ENCODE measurements around the gene NRXN3.

Gene NRXN3

DNA sequence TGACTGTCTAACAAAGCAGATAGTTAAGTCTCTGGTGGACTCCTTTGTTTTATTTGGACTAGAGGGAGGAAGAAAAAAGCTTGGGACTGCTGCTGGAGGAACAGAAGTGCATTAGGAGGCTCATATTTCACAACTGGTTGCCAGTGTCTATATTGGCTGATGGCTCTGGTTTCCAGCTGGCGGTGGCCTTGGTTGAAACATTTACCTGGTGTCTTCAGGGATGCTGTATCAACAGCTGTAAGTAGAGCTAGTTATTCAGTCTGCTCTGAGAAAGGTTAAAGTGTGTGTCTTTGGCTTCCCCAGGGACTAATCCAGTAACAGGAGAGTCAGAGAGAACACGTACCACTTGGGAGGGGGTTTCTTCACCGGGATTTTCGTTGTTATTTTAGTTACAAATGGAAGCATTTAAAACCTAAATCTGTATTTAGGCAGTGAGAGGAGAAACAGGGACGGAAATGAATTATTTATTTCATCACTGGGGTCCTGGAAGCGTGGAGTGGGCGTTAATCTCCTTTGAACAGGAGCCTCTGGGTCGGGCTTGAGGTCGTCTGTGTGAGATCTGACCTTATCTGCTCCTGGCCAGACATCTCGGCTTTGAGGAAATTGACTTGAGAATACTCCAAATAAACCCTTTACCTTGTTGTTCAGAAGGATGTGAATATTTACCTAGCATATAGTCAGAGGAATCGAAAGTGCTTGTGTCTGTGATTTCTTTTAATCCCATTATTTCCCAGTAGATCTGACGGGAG, 149.9 kb downstream of the NRXN3 start:
- DNase-seq (ENCODE audit: low read depth) = no peak

DNA sequence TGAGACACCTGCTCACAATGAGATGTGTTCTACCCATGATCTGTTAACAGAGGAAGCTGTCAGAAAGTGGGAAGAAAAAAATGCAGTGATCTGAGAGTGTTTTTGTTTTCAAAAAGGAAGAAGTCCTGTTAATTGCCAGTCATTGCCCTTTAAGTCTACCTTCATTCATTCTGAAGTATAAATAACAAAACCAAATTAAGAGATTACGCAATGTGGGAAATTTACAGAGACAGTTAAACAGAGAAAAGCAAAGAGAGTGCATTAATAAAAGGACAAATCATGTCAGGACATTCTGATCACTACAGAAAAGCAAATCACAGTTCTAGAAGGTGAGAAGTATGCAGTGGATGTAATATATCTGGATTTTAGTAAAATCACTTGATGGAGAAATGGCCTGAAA, 154.2 kb downstream of the NRXN3 start:
- DNase-seq (ENCODE audit: low read depth) = no peak

DNA sequence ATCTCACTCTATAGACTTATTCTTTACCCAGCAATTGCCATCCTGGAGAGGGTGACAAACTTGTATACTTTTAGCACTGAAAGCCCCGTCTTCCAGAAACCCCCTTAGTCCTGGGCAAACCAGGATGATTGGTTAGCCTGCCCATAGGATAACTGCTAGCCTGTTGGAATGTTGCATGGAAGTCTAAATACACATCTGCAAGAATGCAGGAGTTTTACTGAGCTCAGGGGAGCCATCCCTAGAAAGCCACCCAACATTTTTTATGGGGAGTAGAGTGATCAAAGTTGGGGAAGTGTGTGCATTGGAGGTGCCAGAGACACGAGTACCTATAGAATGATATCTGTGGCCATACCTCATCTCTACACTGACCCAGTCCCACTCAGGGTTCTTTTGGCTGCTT, 155.7 kb downstream of the NRXN3 start:
- DNase-seq (ENCODE audit: low read depth) = no peak

- DNase-seq (ENCODE audit: low read depth) = no peak
Observed at GRCh38 chr14:78327426-78328221, 157.5 kb downstream of the NRXN3 start.

DNA sequence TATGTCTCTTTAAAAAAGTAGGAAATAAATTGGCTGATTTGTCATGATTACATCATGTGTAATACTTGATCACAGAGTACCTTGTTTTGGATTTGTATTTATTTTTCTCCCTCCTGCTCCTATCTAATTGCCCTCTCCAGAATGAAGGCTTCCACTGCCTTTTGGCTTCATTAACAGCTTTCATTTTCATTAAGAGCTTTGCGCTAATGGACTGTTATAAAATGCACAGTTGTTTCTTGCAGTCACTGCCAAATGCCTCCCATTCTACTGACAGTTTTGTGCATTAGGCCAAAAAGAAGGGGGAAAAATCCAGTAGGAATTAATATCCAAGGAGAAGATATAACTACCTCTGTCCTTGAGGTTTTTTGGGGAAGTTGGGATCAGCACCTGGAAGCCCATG, 159.2 kb downstream of the NRXN3 start:
- DNase-seq (ENCODE audit: low read depth) = no peak

DNA sequence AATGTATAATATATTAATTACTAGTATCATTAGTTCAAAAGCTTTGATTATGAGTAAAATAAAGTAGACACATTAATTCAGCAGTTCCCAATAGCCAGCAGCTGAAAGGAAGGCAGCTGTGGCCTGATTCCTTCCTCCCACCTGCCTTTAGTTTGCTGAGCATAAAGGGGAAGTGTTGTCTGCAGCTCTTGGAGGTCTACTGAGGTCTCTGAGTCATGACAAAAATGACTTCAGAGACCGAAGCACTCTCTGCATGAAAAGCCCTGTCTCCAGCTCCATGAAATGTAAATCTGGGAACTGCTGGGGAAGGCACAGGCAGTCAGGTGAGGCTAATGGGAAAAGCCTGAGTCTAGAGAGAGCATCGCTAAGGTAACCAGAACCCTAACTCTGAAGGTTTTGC, 165.4 kb downstream of the NRXN3 start:
- DNase-seq (ENCODE audit: low read depth) = no peak

- DNase-seq (ENCODE audit: low read depth) = no peak
Observed at GRCh38 chr14:78340250-78340649, 170.1 kb downstream of the NRXN3 start.

DNA sequence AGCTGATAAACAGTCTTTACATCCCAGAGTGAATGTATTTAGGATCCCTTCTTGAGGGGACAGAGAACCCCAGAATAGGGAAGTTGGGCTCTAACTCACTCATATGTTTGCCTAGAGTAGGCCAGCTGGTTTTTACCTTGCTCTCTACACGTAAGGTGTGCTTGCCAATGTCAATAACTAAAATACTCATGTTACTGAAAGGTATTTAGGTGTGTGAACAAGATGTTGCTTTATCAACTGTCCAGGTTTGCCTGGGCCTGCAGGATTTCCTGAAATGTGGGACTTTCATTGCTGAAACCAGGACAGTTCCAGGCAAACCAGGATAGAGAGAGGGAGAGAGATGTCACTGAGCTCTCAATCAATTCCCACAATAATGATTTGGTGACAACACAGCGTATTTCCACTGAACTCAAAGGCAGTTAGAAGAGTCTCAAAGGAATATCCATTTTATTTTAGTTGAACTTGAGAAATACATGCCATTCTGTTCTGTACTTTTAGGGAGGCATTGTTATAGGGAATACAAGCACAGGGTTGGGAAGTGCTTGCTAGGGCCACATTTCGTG, 171.7 kb downstream of the NRXN3 start:
- DNase-seq (ENCODE audit: low read depth) = no peak

DNA sequence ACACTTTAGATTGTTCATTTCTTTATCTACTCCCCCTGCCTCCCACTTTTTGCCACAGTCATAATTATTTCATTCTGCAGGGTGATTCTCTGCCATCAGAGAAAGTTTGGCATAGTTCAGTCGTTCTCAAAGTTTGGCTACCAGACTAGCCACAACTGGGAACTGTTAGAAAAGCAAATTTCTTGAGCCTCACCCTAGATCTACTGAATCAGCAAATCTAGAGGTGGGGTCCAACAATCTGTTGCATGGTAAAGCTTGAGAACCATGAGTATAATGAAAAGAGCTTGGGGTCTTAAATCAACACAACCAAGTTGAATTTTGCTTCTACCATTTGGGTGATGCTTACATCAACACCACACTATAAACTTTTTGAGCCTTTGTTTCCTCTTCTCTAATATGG, 172.7 kb downstream of the NRXN3 start:
- DNase-seq (ENCODE audit: low read depth) = no peak

- DNase-seq (ENCODE audit: low read depth) = no peak
Observed at GRCh38 chr14:78344290-78344689, 174.1 kb downstream of the NRXN3 start.

DNA sequence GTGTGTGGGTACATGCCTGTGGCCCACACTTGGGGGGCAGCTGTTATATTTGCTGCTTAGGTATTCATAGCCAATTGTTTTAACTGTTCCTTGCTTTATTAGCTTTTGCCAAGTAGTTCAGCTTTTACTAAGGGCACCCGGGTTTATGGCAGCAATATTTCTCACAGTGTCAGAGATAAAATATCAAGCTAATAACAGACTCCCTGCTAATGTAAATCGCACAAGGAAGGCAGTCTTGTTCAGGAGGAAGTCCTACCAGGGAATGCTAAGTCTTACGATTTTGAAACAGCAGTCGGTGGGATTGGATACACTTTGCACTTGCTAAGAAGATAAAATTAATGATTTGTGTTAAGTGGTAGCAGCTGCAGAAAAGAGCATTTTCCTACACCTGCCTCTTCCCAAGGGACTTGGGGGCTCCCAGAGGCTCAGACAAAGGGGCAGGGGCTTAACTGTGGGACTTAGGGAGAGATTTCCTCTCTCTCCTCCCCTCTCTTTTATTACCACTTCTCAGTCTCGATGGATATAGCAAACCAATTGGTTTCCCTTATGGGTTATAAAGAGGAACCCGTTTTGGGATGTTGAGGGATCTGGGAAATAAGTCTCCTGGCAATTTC, 175.1 kb downstream of the NRXN3 start:
- DNase-seq (ENCODE audit: low read depth) = no peak

- DNase-seq (ENCODE audit: low read depth) = no peak
Observed at GRCh38 chr14:78346747-78347146, 176.6 kb downstream of the NRXN3 start.

DNA sequence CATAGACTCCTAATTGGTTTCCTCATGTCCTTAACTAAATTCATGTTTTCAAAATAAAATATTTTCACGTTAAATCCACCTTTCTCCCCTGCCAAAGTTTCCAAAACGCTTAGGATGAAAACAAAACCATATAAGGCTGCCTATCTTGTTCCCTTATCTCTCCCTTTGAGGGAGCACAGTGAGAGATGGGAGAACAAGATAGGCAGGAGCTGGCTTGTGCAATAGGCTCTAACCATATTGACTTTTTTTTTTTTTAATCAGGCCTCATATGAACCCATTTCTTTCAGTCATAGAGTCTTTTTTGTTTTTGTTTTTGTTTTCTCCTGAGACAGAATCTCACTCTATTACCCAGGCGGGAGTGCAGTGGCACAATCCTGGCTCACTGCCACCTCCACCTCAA, 184.9 kb downstream of the NRXN3 start:
- DNase-seq (ENCODE audit: low read depth) = no peak

DNA sequence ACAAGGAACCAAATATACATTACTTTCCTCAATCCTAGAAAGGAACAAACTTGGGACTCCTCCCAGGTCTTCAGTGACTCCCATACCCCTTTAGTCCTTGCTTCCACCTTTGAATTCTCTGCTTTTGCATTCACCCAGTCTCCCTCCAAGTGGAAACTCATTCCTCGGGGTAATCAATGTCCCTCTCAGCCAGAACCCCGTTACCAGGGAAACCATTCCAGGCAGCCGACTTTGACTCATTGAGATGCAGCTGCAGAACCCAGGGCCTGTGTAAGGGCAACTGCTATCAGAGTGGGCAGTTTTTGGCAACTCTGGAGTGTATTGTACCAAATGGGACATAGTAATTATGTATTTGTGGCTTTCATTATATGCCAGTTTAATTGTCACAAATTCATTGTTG, 186.2 kb downstream of the NRXN3 start:
- no peak for DNase-seq (ENCODE audit: low read depth)

- no peak for DNase-seq (ENCODE audit: low read depth)
Observed at GRCh38 chr14:78358591-78358990, 188.4 kb downstream of the NRXN3 start.

- DNase-seq (ENCODE audit: low read depth) = no peak
Observed at GRCh38 chr14:78359581-78359980, 189.4 kb downstream of the NRXN3 start.

GRCh38 chr14:78363008-78363407, 192.8 kb downstream of the NRXN3 start:
- no peak for DNase-seq (ENCODE audit: low read depth)

- DNase-seq (ENCODE audit: low read depth) = no peak
Observed at GRCh38 chr14:78367355-78367754, 197.2 kb downstream of the NRXN3 start.

DNA sequence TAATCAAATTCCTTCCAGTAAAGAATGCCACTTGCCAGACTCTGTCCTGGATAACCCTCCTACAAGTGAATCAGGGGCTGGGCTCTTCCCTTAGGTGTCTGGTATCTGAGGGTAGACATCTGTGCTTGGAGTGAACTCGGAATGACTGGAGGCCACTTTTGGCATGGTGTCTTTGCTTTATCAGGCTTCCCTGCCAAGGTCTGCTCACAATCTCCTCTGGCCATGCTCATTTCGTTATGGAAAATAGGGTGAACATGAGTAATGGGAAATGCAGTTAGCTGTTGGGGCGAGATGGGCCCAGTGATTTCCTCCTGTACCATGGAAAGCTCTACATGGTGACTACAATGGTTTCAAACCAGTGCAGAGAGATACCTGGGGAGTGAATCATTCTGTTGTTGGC, 212.9 kb downstream of the NRXN3 start:
- no peak for DNase-seq (ENCODE audit: low read depth)

DNA sequence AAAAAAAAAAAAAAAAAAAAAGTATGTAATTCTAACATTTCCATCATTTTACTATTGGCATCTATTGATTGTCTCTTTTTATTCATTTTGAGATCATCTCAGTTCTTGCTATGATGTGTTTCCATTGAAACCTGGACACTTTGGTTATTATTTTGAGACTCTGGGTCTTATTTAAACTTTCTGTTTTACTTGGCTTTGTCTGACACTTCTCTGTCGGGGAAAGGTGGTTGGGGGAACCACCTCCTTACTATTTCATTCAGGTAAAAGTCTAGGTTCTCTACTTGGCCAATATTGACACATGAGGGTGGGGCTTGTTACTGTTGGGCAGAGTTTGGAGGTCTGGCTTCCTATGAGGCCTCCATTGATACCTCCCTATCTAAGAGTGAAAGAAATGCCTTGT, 228.0 kb downstream of the NRXN3 start:
- no peak for DNase-seq (ENCODE audit: low read depth)

DNA sequence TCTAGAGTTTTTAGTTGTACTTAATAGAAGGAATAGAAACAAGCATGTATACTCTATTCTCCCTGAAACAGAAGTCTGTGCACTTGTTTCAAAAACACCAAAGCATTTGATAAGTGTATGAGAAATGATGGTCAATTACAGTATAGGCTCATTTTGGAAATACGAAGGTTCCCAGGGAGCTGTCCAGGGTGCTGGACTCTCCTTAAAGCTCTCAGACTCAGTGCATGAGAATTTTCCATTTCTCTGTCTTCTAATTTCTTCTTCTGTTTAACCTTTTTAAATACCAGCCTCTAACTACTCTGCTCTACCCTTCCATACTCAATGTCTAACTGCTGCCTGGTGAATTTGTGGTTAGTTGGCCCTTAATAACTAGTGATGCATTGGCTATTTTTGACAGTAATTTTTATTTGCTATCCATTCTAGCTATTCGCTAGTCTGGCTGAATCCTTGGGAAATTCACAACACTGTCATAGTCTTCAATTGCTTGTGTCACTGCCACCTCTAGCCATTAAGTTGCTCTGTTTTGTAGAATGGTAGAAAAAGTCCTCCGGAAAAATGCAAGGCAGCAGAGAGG, 229.2 kb downstream of the NRXN3 start:
- no peak for DNase-seq (ENCODE audit: low read depth)

DNA sequence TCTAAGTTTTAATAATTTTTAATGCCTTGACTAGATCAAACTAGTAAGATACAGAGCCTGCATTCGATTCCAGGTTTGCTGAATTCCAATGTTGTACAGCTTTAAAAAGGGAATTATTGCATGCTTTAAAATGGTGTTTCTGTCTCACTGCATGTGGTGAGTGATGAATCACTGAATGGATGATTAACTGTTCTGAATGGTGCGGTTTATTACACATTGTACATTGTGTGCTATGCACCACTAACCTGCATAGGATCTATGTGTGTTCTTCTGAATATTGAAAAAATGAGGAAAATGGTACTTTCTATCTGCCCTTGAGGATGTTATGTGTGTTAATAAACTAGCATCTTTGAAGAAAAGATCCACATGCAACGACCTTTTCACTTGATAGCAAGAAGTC, 231.7 kb downstream of the NRXN3 start:
- no peak for DNase-seq (ENCODE audit: low read depth)

All from stimulated activated CD8-positive, alpha-beta memory T cell treated with anti-CD3 and anti-CD28 coated beads, Interleukin-4, amount 100 ng/mL, for 24 hours (primary cell).